GM19438 (cell line): Measurements from ENCODE around the gene GNAS.
"Not testable (repeated sequence)": the region's sequence is repeated elsewhere in the genome, so short reads cannot be mapped to it uniquely, and the experiment has no call there.

ENCODE experiments used
- ATAC-seq: cut with Tn5 transposase; IDR thresholded peaks from one replicate; pipeline ENCODE4 v1.9.1; 2021; ENCODE audit warnings: low read depth; ENCODE audit not compliant: unreplicated experiment

Gene GNAS

DNA sequence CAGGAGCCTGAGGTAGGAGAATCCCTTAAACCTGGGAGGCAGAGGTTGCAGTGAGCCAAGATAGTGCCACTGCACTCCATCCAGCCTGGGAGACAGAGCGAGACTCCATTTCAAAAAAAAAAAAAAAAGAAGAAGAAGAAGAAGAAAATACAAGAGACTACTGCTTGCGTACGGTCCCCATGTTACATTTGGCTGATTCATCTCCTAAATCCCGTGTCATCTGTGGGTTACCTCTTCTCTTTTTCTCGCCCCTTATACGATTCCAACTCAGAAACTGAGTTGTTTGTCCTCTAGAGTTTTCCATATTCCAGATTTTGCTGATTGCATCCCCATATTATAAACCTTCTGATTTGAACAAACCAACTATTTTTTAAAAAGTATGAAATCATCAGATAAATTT, 66.1 kb downstream of the GNAS start:
- no peak for ATAC-seq

- ATAC-seq: no peak
These were observed 69.0 kb downstream of the GNAS start for GRCh38 chr20:58921564-58921963.

GRCh38 chr20:58922036-58922435, 69.5 kb downstream of the GNAS start:
- no peak for ATAC-seq

- ATAC-seq: no peak
These were observed 70.7 kb downstream of the GNAS start for GRCh38 chr20:58923117-58923712.

GRCh38 chr20:58926802-58927489, 74.4 kb downstream of the GNAS start:
- no peak for ATAC-seq

DNA sequence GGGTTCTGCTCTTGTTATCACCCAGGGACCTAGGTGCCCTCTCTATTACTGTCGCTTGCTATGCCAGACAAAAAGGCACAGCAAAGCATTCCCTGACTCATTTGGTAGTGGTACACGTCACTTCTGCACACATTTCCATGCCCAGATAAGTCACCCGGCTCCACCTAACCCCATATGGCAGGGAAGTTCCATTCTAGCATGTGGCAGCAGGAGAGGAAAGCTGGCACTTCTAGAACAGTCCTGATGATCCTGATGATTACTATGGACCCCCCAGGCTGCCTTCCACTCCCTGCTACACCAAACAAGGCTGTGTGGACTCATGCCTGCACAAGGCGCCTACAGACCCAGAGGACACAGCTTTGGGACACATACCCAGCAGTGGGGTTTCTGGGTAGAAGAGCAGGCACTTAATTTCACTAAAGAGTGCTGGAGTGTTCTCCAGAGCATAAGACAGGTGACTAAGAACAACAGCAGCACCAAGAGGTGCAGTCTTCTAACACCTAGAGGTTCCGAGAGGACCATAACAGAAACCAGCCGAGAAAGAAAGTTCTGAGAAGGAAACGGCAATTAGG, 75.1 kb downstream of the GNAS start:
- no peak for ATAC-seq

DNA sequence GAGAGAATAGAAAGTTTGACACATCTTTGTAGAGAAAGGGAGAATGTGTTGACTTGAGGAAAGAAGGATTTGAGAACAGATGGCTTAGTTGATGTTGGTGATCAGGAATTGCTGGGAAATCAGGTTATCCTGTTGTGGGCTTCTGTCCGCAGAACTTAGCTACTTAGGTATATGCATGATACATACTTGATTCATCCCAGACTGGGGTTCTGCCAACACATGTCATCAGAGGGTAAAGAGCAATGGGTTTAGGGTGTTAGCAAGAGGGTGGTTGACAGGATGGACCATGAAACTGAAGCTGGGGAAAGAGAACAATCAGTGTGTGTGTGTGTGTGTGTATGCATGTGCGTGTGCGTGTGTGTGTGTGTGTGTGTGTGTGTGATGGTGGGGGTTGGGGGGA, 78.0 kb downstream of the GNAS start:
- ATAC-seq: no peak

DNA sequence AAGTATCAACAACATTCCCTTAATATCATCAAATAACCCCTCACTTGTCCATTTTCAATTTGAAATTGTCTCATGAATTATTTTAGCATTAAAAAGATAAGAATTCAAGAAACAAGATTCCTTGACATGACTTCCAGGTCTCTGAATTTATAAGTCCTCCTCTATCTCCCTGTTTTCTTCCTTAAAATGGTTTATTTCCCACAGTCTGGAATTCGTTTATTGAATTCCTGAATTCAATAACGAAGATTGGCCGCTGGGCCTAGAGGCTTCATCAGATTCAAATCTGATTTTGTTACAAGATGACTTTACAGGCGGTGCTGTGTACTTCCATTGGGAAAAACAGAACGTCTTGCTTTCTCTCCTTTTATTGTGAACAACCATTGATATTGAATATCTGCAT, 79.7 kb downstream of the GNAS start:
- no peak for ATAC-seq

DNA sequence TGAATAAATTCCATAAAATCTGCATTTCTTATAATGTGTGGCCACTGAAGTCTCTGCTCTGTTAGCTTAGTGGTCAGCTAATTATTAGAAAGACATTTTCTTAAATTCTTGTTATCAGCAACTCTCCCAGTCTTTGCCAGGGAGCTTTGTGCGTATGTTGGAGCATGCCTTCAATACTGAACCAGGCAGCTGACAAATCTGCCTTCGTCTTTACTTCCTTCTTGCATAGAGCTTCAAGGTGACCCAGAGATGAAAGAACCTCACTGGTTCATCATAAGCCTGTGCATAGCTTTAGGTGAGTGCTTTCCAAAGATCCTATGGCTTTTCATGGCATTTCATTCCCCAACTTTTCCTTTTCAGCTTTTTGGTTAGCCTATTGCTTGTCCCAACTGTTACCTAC, 85.6 kb downstream of the GNAS start:
- no peak for ATAC-seq

DNA sequence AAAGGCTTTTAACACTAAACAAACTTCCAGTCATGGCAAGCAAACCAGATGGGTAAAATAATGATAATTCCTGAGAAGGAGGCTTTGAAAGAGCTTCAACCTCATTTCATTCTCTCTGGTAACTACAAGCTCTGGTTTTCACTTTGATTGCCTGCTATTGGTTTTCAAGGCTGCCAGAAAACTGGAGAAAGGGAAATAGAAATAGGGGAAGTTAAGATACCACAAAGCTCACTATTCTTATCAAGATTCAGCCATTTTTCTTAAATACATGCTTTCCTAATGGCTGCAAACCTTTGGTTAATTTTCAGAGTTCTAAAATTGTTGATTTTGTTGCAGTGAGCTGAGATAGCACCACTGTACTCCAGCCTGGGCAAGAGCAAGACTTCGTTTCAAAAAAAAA, 86.0 kb downstream of the GNAS start:
- ATAC-seq: no peak

DNA sequence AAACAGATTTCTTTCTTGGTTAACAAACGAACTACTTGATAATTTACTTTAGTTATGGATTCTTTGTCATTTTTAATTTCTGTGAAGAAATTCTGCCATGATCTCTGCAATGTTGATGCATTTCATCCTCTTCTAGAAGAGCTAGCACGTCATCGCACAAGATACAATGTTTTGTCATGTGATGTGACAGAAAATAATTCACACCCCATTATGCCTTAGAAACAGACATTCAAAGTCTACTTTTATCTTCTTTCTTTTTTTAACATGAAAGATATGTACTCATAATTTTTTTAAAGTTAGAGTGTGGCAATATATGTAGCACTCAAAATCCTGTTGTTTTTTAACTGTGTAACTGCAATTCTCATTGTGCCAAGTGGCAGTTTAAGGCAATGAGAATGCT, 89.0 kb downstream of the GNAS start:
- no peak for ATAC-seq

DNA sequence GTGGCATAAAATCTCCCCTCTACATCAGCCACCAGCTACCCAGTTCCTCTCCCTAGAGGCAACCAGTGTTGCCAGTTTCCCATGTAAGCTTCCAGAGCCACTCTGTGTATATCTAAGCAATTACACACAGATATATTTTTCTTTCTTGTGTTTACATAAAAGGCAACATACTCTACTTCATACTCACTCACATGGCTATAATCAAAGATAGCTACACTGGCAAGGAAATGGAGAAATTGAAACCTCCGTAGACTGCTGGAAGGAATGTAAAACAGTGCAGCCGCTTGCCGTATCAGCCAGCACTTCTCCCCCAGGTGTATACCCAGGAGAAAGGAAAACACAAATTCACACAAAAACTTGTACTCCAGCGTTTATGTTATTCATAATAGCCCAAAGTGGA, 90.0 kb downstream of the GNAS start:
- no peak for ATAC-seq

DNA sequence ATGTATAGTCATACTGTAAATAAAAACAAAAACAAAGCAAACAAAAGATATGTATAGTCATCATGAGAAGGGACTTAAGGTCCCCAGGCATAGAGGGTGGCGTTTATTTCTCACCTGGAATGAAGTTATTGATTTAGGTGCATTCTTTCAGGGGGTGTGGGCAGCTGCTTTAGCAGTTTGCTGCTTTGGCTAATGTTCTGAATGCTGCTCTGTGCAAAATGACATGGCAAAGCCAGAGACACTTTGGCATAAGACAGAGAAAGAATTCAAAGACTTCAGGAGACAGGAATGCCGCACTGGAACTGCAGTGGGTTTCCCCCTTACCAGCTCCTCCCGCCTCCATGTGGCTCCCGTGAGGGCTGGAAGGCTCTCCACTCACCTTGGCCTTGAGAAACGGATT, 92.1 kb downstream of the GNAS start:
- no peak for ATAC-seq

- ATAC-seq: no peak
These were observed 93.6 kb downstream of the GNAS start for GRCh38 chr20:58945965-58946631.

DNA sequence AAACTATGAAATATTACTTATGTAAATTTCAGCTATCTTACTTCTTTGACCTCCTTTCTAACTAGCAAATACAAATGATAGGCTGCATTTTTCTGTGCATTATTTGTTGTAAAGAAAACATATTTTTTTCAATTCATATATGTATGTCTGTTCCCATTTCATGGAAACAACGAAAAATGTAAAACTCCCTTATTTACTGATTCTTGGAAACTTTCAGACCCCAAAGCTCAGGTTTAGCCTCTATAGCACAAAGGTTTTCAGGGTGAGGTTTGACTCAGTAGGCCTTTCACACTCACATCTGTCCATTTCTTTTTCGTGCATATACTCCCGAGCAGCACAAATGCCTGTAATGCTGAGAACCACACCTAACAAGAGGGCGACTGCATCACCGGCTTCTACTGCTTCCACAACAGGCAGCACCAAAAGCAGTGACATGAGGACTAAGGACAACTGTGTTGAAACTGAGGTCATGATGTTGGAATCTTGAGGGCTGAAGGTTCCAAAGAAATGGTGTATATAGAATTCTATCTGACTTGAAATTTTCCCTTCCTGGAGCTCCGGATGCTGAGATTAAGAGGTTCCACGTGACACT, 95.4 kb downstream of the GNAS start:
- ATAC-seq: not testable (repeated sequence)

DNA sequence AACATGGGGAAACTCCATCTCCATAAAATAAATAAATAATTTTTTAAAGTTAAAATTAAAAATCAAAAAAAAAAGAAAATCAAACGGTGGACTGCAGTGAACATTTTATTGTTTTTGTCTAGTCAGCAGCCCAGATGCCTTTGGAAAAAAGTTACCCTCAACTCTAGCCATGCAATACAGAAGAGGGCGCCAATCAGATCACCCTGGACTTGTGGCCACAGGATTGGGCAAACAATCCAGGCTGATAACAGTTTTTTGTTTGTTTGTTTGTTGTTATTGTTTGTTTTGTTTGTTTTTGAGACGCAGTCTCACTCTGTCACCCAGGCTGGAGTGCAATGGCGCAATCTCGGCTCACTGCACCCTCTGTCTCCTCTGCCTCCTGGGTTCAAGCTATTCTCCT, 98.1 kb downstream of the GNAS start:
- ATAC-seq: no peak

- no peak for ATAC-seq
These were observed 100.5 kb downstream of the GNAS start for GRCh38 chr20:58953050-58953449.

DNA sequence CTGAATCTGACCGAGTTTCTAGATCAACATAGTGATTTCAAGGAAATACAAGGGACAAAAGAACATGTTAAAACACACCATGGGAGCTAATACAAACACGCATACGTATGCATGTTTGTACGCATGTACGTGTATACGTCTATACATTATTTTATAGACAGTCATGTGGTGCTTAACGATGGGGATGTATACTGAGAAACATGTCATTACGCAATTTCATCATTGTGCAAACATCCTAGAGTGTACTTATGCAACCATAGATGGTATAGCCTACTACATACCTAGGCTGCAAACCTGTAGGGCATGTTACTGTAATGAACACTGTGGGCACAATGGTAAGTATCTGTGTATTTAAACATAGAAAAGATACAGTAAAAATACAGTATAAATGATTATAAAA, 103.6 kb downstream of the GNAS start:
- no peak for ATAC-seq

DNA sequence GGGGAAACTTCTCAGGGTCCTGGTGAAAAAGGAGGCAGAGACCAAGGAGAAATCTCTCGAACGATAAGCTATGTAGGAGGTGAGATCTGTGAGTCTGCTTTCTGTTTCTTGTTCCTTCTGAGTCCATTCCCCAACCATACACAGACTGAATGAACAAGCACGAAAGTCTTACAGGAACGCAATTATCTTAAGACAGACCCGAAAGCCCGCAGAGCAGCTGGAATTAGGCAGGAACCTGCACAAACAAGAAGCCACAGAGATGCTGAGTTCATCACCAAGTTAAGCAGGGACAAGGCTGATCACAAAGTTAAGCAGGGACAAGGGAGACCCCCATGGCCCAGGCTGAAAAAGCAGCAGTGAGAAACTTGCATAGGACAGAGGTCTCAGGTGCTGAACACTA, 107.1 kb downstream of the GNAS start:
- no peak for ATAC-seq
